PFSK-1 (cell line): ENCODE measurements around the gene COQ10B.

Source experiments
- POLR2AphosphoS5 ChIP-seq: IDR thresholded peaks from 2 replicates; pipeline ENCODE4 v1.6.1; 2012; ENCODE audit warnings: low read depth, mild to moderate bottlenecking, control low read depth, low read length, moderate library complexity
- SIN3A ChIP-seq: IDR thresholded peaks from 2 replicates; pipeline ENCODE4 v1.6.1; 2012; ENCODE audit warnings: mild to moderate bottlenecking, low read length, moderate library complexity, borderline replicate concordance; ENCODE audit not compliant: insufficient read depth
- TAF1 ChIP-seq: IDR thresholded peaks from 2 replicates; pipeline ENCODE4 v1.6.1; 2012; ENCODE audit warnings: low read length, control low read depth, borderline replicate concordance; ENCODE audit not compliant: insufficient read depth

GRCh38 chr2:197502685-197503084 is 49.3 kb downstream of the COQ10B start:
- TF ChIP-seq POLR2AphosphoS5 (no peak), TAF1 (no peak), SIN3A (no peak)
